A673 (cell line): ENCODE results near the gene CRYBG2. TPM values are rescaled to one million over a fixed set of nuclear protein-coding genes. Genes with fewer than 3 reads are reported as not detected.

Source experiments
- BruUV-seq: library from RNA; stranded (reverse); fragments of 400-500 nt; replicated peaks from 2 replicates; lab custom pipeline; 2021; lab: Mats Ljungman, UMichigan
- CTCF ChIA-PET: fragments of 300-600 bp; sonication (Branson Sonifier 250); formaldehyde crosslinking; loops from one replicate; lab custom pipeline; 2022; ENCODE audit warnings: antibody characterized with exemption; lab: Charles Lee
- POLR2A ChIA-PET: fragments of 300-600 bp; sonication (Branson Sonifier 250); formaldehyde crosslinking; loops from one replicate; lab custom pipeline; 2022; ENCODE audit warnings: antibody characterized with exemption; ENCODE audit not compliant: low non-redundant PET; lab: Charles Lee
- DNase-seq: peaks from one replicate; pipeline ENCODE4 v3.0.0-alpha.2; 2015; ENCODE audit warnings: low spot score
- H3K27ac ChIP-seq: fragments of 200-600 bp; sonication (generic); 2 replicates; pipeline ENCODE4 v1.5.1; 2016; ENCODE audit warnings: mixed run types, low read depth, mild to moderate bottlenecking, mixed read lengths, antibody characterized with exemption, low read length; ENCODE audit not compliant: poor library complexity, severe bottlenecking
- H3K27me3 ChIP-seq: fragments of 200-600 bp; sonication (generic); replicated peaks from 2 replicates; pipeline ENCODE4 v1.6.1; 2017; ENCODE audit warnings: mixed run types, low read depth, mild to moderate bottlenecking, mixed read lengths, antibody characterized with exemption, low read length; ENCODE audit not compliant: insufficient read depth, poor library complexity
- H3K36me3 ChIP-seq: fragments of 200-600 bp; sonication (generic); 2 replicates; pipeline ENCODE4 v1.6.1; 2016; ENCODE audit warnings: mixed run types, mild to moderate bottlenecking, mixed read lengths, antibody characterized with exemption, low read length; ENCODE audit not compliant: insufficient read depth, poor library complexity, severe bottlenecking
- H3K4me1 ChIP-seq: fragments of 200-600 bp; sonication (generic); 2 replicates; pipeline ENCODE4 v1.6.1; 2017; ENCODE audit warnings: mixed run types, mild to moderate bottlenecking, mixed read lengths, antibody characterized with exemption, low read length; ENCODE audit not compliant: insufficient read depth, poor library complexity, severe bottlenecking
- H3K4me3 ChIP-seq: fragments of 200-600 bp; sonication (generic); 2 replicates; pipeline ENCODE4 v1.5.1; 2016; ENCODE audit warnings: low read depth, mixed run types, mild to moderate bottlenecking, mixed read lengths, low read length; ENCODE audit not compliant: poor library complexity, severe bottlenecking
- H3K9me3 ChIP-seq: fragments of 200-600 bp; sonication (generic); 2 replicates; pipeline ENCODE4 v1.6.1; 2016; ENCODE audit warnings: mixed run types, low read depth, mild to moderate bottlenecking, mixed read lengths, antibody characterized with exemption, low read length; ENCODE audit not compliant: poor library complexity, severe bottlenecking
- EZH2 ChIP-seq: fragments of 200-600 bp; sonication (generic); IDR thresholded peaks from 2 replicates; pipeline ENCODE4 v1.6.1; 2017; ENCODE audit warnings: borderline replicate concordance, low read depth, mild to moderate bottlenecking, mixed read lengths, antibody characterized with exemption, low read length; ENCODE audit not compliant: poor library complexity, severe bottlenecking
- intact Hi-C: fragments of 100-400 bp; cut with micrococcal nuclease; formaldehyde crosslinking; loops from one replicate; pipeline ENCODE4 v1.10.0; 2022; ENCODE audit not compliant: unreplicated experiment
- total RNA-seq: library from RNA; stranded (reverse); gene quantifications from 2 replicates; pipeline ENCODE4 v1.2.3, GENCODE V29; 2021
- TF ChIP-seq, protein P1 (sequence below): fragments of 300-800, 200-600 bp; sonication (generic); conservative IDR thresholded peaks from 2 replicates; pipeline ENCODE4 v1.5.1; 2017; ENCODE audit warnings: low read depth, mild to moderate bottlenecking, antibody characterized with exemption, low read length, moderate library complexity, mixed read lengths

Gene CRYBG2
- total RNA-seq, 1 experiment from 2014 or later = not detected

DNA sequence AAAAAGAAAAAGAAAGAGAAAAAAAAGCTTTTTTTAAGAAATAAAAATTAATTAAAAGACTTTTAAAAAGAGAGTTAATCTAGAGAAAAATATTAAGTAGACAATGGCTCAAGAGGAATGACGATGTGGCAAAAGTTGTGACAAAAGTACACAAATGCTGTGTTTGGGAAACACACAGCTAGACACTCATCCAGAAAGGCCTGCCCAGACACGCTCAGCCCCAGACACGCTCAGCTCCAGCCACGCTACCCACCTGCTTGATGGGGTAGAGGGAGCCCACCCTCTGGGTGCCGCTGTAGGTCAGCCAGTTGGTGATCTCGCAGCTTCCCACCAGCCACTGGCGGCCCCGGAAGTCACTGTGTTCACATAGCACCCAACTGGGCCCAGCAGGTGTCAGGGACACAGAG is 26.0 kb downstream of the CRYBG2 start:
- H3K4me1 ChIP-seq = no peaks in the 10 kb centered on the region
- ChIA-PET CTCF (no interaction called here), POLR2A (no interaction called here)
- H3K27me3 ChIP-seq = no peaks in the 10 kb centered on the region
- TF ChIP-seq, protein P1, sequence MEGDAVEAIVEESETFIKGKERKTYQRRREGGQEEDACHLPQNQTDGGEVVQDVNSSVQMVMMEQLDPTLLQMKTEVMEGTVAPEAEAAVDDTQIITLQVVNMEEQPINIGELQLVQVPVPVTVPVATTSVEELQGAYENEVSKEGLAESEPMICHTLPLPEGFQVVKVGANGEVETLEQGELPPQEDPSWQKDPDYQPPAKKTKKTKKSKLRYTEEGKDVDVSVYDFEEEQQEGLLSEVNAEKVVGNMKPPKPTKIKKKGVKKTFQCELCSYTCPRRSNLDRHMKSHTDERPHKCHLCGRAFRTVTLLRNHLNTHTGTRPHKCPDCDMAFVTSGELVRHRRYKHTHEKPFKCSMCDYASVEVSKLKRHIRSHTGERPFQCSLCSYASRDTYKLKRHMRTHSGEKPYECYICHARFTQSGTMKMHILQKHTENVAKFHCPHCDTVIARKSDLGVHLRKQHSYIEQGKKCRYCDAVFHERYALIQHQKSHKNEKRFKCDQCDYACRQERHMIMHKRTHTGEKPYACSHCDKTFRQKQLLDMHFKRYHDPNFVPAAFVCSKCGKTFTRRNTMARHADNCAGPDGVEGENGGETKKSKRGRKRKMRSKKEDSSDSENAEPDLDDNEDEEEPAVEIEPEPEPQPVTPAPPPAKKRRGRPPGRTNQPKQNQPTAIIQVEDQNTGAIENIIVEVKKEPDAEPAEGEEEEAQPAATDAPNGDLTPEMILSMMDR = no peak
- no peak for TF ChIP-seq EZH2
- H3K27ac ChIP-seq = no peak overlapping the region
- no peak overlapping the region for H3K4me3 ChIP-seq
- no peak for DNase-seq
- H3K36me3 ChIP-seq = no peaks in the 10 kb centered on the region
- no peaks in the 10 kb centered on the region for H3K9me3 ChIP-seq
- intact Hi-C loops = no loop called here
- no TSS peak for BruUV-seq

DNA sequence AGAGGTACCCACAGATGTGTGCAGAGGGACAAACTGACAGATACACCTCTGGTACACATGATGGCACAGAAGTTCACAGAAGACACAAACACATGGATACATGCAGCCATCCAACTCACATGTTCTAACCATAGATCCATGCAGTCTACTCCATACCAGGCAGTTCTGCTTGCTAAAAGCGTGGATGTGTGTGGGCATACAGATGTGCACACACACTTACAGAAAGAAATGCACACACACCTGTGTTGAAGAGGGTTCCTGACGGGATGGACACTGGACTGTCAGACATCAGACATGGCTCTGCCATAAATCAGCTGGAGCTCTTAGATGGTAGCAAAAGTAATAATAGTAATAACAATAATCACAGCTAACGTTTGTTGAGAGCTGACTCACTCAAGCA is 29.4 kb downstream of the CRYBG2 start:
- CTCF ChIA-PET = no interaction called here
- no peaks in the 10 kb centered on the region for H3K36me3 ChIP-seq
- BruUV-seq = no TSS peak

DNA sequence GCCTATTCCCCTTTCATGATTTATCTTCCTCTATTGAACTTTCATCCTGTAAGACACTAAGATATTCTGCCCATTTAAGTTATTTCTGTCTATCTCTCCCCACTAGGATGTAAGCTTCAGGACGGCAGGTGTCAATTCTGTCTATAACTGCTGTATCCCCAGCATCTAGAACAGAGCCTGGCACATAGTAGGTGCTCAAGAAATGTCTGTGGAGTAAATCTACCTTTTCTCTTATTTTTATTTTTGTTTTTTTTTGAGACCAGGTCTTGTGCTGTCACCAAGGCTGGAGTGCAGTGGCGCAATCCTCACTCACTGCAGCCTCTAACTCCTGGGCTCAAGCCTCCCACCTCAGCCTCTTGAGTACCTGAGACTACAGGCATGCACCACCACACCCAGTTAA is 30.5 kb downstream of the CRYBG2 start:
- no TSS peak for BruUV-seq
- POLR2A ChIA-PET = no interaction called here

More for the DNA sequence above, 29.4 kb downstream of the CRYBG2 start:
- no peaks in the 10 kb centered on the region for H3K4me1 ChIP-seq
- H3K9me3 ChIP-seq = no peaks in the 10 kb centered on the region
- TF ChIP-seq, protein P1 = no peak
- TF ChIP-seq EZH2 = no peak
- intact Hi-C loops = loop anchor here (5.0 kb wide), 1 partner anchor 157 kb away; the partner anchor contains the start of genes C1orf232 and ZNF593
- H3K27me3 ChIP-seq = no peaks in the 10 kb centered on the region
- DNase-seq = no peak
- POLR2A ChIA-PET = no interaction called here
- no peak overlapping the region for H3K27ac ChIP-seq
- H3K4me3 ChIP-seq = no peak overlapping the region

More for the DNA sequence above, 30.5 kb downstream of the CRYBG2 start:
- Histone ChIP-seq H3K36me3 (no peaks in the 10 kb centered on the region), H3K9me3 (no peaks in the 10 kb centered on the region), H3K27me3 (no peaks in the 10 kb centered on the region), H3K27ac (no peak overlapping the region), H3K4me3 (no peak overlapping the region), H3K4me1 (no peaks in the 10 kb centered on the region)
- intact Hi-C loops = loop anchor here (5.0 kb wide), 1 partner anchor 156 kb away; the partner anchor contains the start of genes C1orf232 and ZNF593
- CTCF ChIA-PET = no interaction called here
- TF ChIP-seq, protein P1 = no peak
- TF ChIP-seq EZH2 = no peak
- no peak for DNase-seq
